IPS-18c (cell line): ENCODE data around the gene CNN3.
"Not testable (repeated sequence)": the region's sequence is repeated elsewhere in the genome, so short reads cannot be mapped to it uniquely, and the experiment has no call there.

ENCODE experiments used
- H3K4me3 ChIP-seq: 2 replicates; pipeline ENCODE4 v1.7.0; 2013; ENCODE audit warnings: low read depth, mild to moderate bottlenecking, low read length, moderate library complexity; ENCODE audit not compliant: insufficient read depth
- H3K9me3 ChIP-seq: one replicate; pipeline ENCODE4 v1.6.1; 2013; ENCODE audit warnings: mild to moderate bottlenecking, low read length, moderate library complexity; ENCODE audit not compliant: control insufficient read depth, insufficient read depth

Gene CNN3

DNA sequence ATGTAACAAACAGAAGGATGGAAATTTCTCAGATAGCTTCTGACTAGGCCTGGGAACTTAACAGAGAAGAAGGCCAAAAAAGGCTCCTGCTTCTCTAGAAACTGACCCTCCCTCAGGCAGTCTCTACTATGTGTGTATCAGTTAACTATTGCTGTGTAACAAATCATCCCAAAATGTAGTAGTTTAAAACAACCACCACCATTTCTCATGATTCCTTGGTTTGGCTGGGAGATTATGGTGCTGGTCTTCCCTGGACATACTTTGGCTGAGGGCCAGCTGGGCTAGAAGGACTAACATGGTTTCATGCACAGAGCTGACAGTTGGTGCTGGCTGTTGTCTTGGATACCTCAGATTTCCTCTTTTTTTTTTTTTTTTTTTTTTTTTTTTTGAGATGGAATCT, 26.2 kb upstream of the CNN3 start:
- no peak overlapping the region for H3K4me3 ChIP-seq
- H3K9me3 ChIP-seq, result no peaks in the 10 kb centered on the region

DNA sequence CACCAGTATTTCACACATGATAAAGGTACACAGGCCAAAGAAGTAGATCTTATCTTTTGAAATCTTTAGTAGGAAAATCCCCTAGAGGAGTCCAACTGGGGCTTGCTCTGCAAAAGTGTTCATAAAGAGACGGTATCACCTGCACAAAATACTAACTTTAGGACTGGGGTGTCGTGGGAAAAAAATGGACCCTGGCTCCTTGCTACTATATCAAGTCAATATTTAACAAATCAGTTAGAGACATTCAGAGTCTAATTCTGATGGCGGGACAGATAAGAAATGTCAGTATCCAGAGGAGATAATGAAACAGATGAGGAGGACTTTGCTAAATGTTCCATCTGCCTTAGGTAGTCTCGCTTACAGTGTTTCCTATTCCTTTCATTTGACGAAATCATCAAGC, 25.6 kb upstream of the CNN3 start:
- Histone ChIP-seq H3K9me3 (no peaks in the 10 kb centered on the region), H3K4me3 (no peak overlapping the region)

DNA sequence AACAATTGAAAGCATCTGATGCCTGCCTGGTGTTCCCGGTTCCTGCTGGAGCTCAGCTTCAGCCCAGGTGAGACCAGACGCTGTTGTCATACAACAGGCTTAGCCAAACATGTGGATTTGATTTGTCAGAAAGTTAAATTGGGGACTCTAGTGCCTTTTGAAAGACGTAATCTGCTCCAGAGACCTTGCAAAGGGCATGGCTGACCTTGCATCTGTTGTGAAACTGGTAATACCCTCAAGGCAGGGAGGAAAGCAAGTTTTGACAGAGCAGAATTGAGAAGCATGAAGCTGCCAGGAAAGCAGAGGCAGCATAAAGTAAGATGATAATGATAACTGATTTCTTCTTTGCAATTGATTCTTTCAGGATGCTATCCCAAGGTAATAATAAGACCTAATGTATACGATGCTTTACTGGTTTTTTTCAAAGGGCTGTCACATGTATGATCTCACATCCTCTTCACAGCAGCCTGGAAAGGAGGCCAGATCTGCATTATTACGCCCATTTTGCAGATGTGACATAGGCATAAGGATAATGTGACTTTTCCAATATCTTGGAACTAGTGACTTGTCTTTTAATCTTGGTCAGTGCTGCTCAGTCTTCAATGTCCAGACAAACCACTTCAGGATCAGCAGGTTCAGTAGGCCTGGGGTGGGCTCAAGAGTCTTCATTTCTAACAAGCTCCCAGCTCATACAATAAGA, 24.7 kb upstream of the CNN3 start:
- no peak overlapping the region for H3K4me3 ChIP-seq
- H3K9me3 ChIP-seq, result no peaks in the 10 kb centered on the region

DNA sequence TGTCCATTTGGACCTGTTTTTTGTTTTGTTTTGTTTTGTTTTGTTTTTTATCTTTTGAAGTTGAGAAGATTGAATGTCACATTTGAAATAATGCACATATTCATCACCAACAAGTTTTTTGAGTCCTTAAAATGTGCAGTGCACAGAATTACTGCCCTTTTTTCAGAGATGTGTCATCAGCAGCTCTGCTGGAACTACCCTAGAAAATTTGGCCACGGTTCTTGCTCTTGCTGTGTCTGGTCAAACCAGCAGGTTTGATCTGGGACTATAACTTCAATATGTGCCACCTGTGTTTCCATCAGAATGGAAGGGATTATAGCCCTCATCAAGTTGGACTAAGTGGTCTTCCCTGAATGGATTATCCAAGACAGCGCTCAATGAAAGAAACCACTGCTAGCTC, 24.1 kb upstream of the CNN3 start:
- Histone ChIP-seq H3K4me3 (no peak overlapping the region), H3K9me3 (no peaks in the 10 kb centered on the region)

DNA sequence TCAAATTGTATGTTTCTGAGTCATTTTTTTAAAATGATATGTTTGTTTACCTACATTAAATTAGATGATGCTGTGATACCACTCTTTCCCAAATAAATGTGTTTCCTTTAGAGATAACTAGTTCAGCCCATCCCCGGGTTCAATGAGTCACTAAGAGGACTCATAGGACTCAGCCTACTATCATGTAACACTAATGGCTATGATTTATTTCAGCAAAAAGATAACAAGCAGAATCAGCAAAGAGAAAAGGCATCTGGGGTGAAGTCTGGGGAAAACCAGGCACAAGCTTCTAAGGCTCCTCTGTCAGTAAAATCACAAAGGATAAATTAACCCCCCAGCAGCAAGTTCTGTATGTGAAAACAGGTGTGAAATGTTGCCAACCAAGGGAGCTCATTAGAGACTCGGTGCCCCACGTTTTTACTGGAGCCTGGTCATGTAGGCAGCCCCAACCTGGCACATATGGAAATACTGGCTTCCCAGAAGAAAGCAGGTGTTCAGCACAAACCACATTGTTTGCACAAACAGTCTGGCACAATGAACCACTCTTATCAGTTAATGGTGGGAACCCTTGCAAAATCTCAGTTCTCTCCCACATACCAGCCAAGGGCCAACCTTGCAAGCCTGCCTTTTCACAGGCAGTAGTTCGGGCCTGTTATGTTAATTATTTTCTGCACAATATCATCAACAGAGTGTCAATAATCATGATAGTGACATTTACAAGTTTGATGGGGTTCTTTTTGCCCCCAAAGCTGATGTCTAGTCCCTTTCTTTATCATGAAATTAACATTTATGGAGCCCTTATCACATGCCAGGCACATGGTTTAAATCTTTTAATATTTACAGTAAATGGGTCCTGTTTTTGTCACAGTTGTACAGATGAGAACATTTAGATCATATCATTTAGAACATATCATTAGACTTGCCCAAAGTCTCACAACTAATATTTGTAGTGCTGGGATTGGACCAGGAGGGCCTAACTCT, 23.1 kb upstream of the CNN3 start:
- Histone ChIP-seq H3K4me3 (no peak overlapping the region), H3K9me3 (no peaks in the 10 kb centered on the region)

DNA sequence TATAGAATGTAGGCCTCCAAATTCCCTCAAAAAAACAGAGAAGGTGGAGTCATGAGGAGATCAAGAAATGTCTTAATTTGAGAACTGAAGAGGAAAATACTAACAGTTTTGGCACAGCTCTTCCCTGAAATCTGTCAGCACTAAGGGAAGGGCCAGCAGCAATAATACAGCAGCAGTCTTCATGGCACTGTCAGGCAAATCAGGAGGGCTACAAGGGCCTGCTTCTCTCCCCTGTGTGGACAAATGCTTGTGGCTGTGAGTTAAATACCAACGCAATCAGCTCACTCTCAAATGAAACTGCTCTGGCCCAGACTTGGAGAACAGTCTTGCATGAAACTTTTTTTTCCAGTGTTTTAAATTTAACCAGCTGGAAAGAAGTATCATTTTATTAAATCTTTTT, 20.5 kb upstream of the CNN3 start:
- Histone ChIP-seq H3K4me3 (no peak overlapping the region), H3K9me3 (no peaks in the 10 kb centered on the region)

DNA sequence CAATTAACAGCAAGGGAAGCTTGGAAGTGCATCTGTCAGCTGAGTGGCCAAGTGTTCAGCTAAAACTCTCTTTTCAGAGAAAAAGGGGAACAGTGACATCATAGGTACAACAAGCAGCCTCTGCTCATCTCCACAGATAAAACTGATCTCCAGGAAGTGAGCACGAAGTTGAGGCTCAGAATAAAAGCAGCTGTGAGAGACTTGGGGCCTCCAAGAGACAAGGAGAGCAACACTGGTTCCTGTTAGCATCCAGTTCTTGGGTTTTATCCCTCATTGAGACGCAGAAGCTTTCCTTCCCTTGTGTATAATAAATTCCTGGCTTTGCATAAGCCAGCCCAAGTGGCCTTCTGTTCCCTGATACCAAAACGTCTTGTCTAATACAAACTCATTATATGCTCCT, 20.0 kb upstream of the CNN3 start:
- Histone ChIP-seq H3K4me3 (no peak overlapping the region), H3K9me3 (no peaks in the 10 kb centered on the region)

DNA sequence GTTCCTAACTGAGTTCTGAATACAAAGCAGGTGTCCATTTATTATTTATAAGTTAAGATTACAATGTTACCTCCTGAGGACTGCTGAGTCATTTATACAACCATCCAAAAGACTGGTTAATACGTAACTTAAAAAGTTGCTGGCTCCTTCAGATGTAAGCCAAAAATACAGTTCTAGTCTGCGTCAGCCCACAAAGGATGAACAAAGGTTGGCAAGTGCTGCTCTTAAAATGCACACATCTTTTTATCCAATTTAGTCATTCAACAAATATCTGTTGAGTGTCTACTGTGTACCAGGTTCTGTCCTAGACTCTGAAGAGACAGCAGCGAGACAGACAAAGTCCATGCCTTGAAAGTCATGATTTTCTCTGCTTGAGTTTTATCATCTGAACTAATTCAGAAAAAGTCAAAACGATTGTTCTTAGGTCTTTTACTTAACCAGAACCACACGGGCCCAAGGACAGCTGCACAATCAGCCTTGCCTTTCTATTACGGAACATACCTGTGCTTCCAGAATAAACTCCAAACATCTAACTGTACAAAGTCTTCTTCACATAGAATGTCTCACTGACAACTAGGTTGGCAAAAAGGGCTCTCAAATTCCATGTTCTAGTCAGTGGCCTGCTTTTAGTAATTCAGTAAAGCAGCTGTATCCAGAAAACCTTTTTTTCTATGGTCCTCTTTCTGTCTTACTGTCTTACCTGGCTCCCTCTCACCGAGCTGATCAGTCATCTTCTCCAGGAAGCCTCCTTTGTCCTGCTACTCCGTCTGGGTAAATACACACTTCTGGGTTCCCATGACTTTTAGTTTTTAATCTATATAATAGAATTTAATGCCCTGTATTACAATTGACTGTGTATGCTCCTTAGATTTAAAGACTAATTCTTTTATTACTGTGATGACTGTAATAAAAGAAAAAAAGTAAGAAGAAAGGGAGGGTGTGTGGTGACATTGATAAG, 15.5 kb upstream of the CNN3 start:
- H3K9me3 ChIP-seq, result no peaks in the 10 kb centered on the region
- H3K4me3 ChIP-seq, result no peak overlapping the region

DNA sequence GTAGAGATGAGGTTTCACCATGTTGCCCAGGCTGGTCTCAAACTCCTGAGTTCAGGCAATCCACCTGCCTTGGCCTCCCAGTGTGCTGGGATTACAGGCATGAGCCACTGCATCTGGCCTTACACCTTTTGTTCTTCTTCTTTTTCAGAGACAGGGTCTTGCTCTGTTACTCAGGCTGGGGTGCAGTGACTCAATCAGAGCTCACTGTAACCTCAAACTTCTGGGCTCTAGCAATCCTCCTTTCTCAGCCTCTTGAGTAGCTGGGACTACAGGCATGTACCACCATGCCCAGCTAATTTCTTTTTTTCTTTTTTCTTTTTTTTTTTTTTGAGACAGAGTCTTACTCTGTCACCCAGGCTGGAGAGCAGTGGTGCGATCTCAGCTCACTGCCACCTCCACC, 14.6 kb upstream of the CNN3 start:
- not testable (repeated sequence) for H3K4me3 ChIP-seq, H3K9me3 ChIP-seq

DNA sequence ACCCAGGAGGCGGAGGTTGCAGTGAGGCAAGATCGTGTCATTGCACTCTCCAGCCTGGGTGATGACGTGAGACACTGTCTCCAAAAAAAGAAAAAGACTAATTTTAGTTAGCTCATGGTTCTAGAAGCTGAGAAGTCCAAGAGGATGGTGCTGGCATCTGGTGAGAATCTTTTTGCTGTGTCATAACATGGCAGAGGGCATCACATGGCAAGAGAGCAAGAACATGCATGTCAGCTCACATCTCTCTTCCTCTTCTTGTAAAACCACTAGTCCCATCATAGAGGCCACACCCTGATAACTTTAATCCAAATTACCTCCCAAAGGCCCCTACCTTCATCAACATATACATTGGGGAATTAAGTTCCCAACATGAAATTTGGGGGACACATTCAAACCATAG, 13.8 kb upstream of the CNN3 start:
- Histone ChIP-seq H3K4me3 (no peak overlapping the region), H3K9me3 (no peaks in the 10 kb centered on the region)

DNA sequence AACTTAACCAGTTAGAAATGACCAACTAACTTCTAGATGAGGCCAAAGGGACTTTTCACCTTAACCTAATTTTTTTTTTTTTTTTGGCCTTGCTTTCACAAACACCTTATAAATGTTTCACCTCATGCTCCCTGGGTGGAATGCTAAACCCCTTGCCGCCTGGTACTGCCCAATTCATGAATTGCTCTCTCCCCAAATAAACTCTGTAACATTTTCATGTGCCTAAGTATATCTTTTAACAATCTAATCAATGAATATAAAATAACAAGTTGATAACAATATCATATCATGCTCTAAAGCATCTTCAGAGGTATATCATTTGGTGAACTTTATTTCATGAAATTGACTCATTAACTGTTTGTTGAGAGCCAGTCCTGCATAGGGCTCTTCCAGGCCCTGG, 10.9 kb upstream of the CNN3 start:
- no peak overlapping the region for H3K4me3 ChIP-seq
- H3K9me3 ChIP-seq, result no peaks in the 10 kb centered on the region

DNA sequence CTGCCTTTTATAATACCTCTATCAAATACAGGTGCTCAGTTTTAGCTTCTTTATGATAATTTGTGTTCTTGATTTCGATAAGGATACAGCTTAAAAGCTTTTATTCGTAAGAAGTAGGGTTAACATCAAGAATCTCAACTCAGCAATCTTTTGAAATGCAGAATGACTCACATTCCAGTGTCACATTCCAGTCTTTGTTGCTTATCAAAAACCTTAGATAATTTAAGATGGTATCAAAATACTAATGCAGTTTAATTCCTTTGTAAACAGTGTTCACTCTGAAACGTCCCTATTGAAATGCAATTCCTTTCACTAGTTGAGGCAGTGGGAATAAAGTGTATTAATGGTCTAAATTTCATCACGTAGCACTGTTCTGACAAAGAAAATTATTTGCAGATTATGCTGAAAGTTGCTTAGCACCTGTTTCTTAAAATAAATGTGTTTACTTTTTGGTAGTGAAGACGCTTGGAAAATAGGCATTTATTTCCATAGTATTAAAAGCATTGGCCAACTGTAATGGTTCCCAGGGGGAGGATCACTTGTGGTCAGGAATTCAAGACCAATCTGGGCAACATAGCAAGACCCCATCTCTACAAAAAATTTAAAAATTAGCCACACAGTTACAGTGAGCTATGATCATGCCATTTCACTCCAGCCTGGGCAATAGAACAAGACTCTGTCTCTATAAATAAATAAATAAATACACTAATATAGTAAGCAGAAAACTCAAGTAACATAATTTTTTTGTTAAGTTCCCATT, 10.1 kb upstream of the CNN3 start:
- Histone ChIP-seq H3K9me3 (no peaks in the 10 kb centered on the region), H3K4me3 (no peak overlapping the region)

DNA sequence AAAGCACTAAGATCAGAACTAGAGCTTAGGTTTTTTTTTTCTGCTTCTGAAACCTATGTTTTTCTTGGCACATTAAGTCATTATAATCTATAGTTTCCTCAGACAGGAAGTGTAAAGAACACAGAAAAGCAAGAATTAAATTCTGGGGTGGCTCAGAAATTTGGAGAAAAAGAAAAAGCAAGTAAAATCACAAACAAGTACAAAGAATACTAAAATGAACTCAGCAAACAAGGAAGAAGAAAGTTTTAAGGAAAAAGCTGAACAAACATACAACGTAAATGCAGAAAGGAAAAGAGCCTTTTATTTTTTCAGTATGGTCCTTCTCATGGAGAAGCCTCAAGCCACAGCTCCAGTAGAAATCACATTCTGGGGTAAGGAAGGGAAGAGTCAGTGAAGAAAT, 8.6 kb upstream of the CNN3 start:
- no peaks in the 10 kb centered on the region for H3K9me3 ChIP-seq

DNA sequence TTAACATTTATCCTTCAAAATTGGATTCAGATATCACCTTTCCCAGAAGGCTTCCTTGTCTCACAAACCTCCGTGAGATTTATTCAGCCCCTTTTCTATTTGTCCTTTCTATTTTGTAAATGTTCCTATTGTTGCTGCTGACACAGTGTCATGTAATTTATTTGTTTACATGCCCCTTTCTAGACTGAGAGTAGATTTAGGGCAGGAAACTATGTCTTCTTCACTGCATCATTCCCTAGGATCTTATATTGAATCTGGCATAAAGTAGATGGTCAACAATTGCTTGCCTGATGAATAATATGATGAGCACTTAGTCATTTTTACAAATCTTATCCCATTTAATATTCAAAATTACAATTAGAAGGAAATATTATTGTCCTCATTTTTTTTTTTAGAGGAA, 8.1 kb upstream of the CNN3 start:
- H3K9me3 ChIP-seq, result no peaks in the 10 kb centered on the region
- no peak overlapping the region for H3K4me3 ChIP-seq

More for the DNA sequence above, 8.6 kb upstream of the CNN3 start:
- no peak overlapping the region for H3K4me3 ChIP-seq

DNA sequence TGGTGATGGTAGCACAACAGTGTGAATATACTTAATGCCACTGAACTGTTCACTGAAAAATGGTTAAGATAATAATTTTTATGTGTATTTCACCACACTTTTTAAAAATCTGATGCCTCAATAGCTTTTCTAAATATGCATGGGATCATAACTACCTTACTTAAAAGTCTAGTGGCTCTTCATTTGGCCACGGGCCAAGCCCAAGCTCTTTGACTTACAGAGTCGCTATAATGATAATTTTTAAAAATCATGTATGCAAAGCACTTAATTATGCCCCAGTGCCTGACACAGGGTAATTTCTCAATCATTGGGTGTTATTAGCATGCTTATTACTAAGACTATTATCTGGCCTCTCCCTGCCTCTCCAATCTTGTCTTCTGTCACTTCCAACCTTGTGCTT, 7.6 kb upstream of the CNN3 start:
- no peak overlapping the region for H3K4me3 ChIP-seq
- no peaks in the 10 kb centered on the region for H3K9me3 ChIP-seq

DNA sequence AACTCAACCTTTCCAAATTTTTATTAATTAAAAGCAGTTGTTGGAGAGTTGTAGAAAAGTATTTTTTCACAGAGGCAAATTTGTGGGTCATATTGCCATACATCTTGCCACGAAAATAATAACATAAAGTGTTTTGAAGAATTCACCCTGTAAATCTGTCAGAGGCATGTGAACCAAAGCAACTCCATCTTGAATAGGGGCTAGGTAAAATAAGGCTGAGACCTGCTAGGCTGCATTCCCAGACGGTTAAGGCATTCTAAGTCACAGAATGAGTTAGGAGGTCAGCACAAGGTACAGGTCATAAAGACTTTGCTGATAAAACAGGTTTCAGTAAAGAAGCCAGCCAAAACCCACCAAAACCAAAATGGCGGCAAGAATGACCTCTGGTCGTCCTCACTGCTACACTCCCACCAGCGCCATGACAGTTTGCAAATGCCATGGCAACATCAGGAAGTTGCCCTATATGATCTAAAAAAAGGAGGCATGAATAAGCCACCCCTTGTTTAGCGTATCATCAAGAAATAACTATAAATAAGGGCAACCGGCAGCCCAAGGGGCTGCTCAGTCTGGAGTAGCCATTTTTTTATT, 4.4 kb upstream of the CNN3 start:
- Histone ChIP-seq H3K4me3 (no peak overlapping the region), H3K9me3 (no peaks in the 10 kb centered on the region)
